GM12878 (cell line): ENCODE results near the gene ADCY5.

Source experiments
- BACH1 ChIP-seq: fragments of 450-650 bp; IDR thresholded peaks from 2 replicates; pipeline ENCODE4 v1.6.1; 2017; ENCODE audit warnings: mild to moderate bottlenecking, borderline replicate concordance
- NFIC ChIP-seq: IDR thresholded peaks from 2 replicates; pipeline ENCODE4 v1.6.1; 2012; ENCODE audit warnings: low read depth, mild to moderate bottlenecking, inconsistent platforms, low read length, moderate library complexity
- NR2C2 ChIP-seq: IDR thresholded peaks from 2 replicates; pipeline ENCODE4 v1.6.1; 2011; ENCODE audit warnings: borderline replicate concordance, low read depth; ENCODE audit not compliant: control insufficient read depth, insufficient read length
- PKNOX1 ChIP-seq: fragments of 450-650 bp; IDR thresholded peaks from 2 replicates; pipeline ENCODE4 v1.6.1; 2016; ENCODE audit warnings: mild to moderate bottlenecking
- POLR2AphosphoS5 ChIP-seq: IDR thresholded peaks from 2 replicates; pipeline ENCODE4 v1.6.1; 2011; ENCODE audit warnings: mild to moderate bottlenecking, low read length, inconsistent platforms
- RAD21 ChIP-seq: IDR thresholded peaks from 2 replicates; pipeline ENCODE4 v1.6.1; 2011; ENCODE audit warnings: mild to moderate bottlenecking, low read depth, low read length, moderate library complexity; ENCODE audit not compliant: insufficient read depth
- SIN3A ChIP-seq: IDR thresholded peaks from 2 replicates; pipeline ENCODE4 v1.6.1; 2012; ENCODE audit warnings: low read depth, low read length, improper control_type of control experiment

GRCh38 chr3:123290107-123290930, 158.6 kb downstream of the ADCY5 start:
- TF ChIP-seq NR2C2 (no peak), POLR2AphosphoS5 (no peak), RAD21 (no peak), PKNOX1 (no peak), BACH1 (no peak), SIN3A (no peak), NFIC (no peak)
